ENCODE measurements around the gene RAP1GAP.

DNA sequence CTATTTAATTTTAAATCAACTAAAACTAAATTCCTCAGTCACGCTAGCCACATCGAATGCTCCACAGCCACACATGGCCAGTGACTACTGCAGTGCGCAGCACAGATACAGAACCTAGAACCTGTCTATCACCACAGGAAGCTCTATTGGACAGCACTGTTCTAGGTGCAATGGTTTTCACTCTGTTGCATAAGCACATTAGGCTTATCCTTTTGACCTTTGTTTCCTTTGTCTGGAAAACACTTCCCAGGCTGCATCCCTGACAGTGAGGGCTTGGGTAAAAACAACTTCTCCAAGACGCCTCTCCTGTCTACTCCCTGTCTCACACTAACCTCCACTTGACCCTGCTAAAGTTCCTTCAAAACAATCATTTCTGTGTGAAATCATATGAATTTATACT is 33.6 kb upstream of the RAP1GAP start:
- TF ChIP-seq, protein P1, sequence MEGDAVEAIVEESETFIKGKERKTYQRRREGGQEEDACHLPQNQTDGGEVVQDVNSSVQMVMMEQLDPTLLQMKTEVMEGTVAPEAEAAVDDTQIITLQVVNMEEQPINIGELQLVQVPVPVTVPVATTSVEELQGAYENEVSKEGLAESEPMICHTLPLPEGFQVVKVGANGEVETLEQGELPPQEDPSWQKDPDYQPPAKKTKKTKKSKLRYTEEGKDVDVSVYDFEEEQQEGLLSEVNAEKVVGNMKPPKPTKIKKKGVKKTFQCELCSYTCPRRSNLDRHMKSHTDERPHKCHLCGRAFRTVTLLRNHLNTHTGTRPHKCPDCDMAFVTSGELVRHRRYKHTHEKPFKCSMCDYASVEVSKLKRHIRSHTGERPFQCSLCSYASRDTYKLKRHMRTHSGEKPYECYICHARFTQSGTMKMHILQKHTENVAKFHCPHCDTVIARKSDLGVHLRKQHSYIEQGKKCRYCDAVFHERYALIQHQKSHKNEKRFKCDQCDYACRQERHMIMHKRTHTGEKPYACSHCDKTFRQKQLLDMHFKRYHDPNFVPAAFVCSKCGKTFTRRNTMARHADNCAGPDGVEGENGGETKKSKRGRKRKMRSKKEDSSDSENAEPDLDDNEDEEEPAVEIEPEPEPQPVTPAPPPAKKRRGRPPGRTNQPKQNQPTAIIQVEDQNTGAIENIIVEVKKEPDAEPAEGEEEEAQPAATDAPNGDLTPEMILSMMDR (IDR thresholded peaks at IDR 0.05 in 4 of 5, conservative IDR thresholded peaks at IDR 0.05 in 1 of 5), result no peak
- no peak for TF ChIP-seq POLR2A (IDR thresholded peaks at IDR 0.05)

Measured in gastrocnemius medialis (tissue), 4 donors.